ENCODE measurements around the gene SLC35E4. TPM values are rescaled to one million over a fixed set of nuclear protein-coding genes. Genes with fewer than 3 reads are reported as not detected.
"Not testable (repeated sequence)": the region's sequence is repeated elsewhere in the genome, so short reads cannot be mapped to it uniquely, and the experiment has no call there.

Gene SLC35E4
- total and polyA plus RNA-seq, 5 donors from 2014 or later: 1.9 to 14.5 (median 4.2) TPM

DNA sequence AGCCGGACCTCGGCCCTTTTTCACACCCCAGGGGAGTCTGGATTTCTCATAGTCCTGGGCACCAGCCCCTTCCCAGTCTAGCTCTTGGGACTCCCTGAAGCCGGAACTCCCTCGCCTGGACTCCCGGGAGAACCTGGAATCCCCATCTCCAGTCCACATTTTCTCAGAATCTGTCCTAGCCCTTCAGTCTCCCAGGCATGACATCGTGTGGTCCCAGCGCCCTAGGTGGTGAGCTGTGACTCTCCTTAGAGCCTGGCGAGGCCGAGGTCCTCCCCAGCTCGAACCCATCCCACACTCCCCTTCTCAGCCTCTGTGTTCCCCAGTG, 32.8 kb downstream of the SLC35E4 start:
- DNase-seq (no peak), ATAC-seq (ENCODE audit: low read depth in 2 of 2) (no peak)
- Histone ChIP-seq H3K9me3 (ENCODE audit: control insufficient read depth in 2 of 2, low read length in 2 of 2) (no peaks in the 10 kb centered on the region), H3K4me3 (ENCODE audit: low read depth, low read length) (peak overlapping the region; percentile 57), H3K4me1 (ENCODE audit: control insufficient read depth, insufficient read depth, low read length, poor library complexity, severe bottlenecking) (peaks cover 23% of the 10 kb centered on the region), H3K27me3 (ENCODE audit: control insufficient read depth, insufficient read depth, low read length) (no peaks in the 10 kb centered on the region), H3K36me3 (ENCODE audit: control insufficient read depth, insufficient read depth, low read length) (peaks cover 7% of the 10 kb centered on the region), H3K27ac (ENCODE audit: insufficient read depth, low read length, poor library complexity, severe bottlenecking) (no peak overlapping the region)
- Mint-ChIP-seq H3K9me3 (no peaks in the 10 kb centered on the region), H3K36me3 (peaks cover 12% of the 10 kb centered on the region), H3K4me1 (peaks cover 6 to 47% (median 25%) of the 10 kb centered on the region in 4 donors), H3K27me3 (no peaks in the 10 kb centered on the region), H3K4me3 (peak overlapping the region; percentile 90 to 100 (median 96)), H3K27ac (peak overlapping the region; percentile 87 to 97 (median 91))

DNA sequence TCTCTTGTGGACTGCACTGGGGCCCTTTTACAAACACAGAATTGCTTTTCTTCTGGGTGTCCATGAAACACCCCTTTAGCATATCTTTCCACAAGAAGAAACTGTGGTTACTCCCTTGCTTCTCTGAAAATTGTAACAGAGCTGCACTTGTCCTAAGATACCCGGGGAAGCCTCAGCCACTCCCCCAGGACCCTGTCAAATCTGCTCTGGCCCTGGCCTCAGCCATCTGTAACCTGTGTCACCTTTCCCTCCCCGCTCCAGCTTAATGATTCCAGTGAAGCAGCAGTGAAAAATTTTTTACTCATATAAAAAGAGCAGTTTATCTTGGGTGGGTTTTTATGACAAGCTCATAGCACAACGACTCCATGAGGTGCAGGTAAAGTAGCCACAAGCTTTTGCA, 35.5 kb downstream of the SLC35E4 start:
- Mint-ChIP-seq H3K27me3 (no peaks in the 10 kb centered on the region), H3K4me1 (peaks cover 6 to 21% (median 12%) of the 10 kb centered on the region in 4 donors), H3K9me3 (no peaks in the 10 kb centered on the region), H3K27ac (no peak overlapping the region), H3K36me3 (no peaks in the 10 kb centered on the region), H3K4me3 (peak overlapping the region in 1 of 4 donors; percentile 55)
- Histone ChIP-seq H3K27me3 (ENCODE audit: control insufficient read depth, insufficient read depth, low read length) (no peaks in the 10 kb centered on the region), H3K27ac (ENCODE audit: insufficient read depth, low read length, poor library complexity, severe bottlenecking) (no peak overlapping the region), H3K36me3 (ENCODE audit: control insufficient read depth, insufficient read depth, low read length) (no peaks in the 10 kb centered on the region), H3K4me3 (ENCODE audit: low read depth, low read length) (no peak overlapping the region), H3K9me3 (ENCODE audit: control insufficient read depth in 2 of 2, low read length in 2 of 2) (no peaks in the 10 kb centered on the region), H3K4me1 (ENCODE audit: control insufficient read depth, insufficient read depth, low read length, poor library complexity, severe bottlenecking) (peaks cover 20% of the 10 kb centered on the region)
- DNase-seq (no peak), ATAC-seq (ENCODE audit: low read depth in 2 of 2) (no peak)

DNA sequence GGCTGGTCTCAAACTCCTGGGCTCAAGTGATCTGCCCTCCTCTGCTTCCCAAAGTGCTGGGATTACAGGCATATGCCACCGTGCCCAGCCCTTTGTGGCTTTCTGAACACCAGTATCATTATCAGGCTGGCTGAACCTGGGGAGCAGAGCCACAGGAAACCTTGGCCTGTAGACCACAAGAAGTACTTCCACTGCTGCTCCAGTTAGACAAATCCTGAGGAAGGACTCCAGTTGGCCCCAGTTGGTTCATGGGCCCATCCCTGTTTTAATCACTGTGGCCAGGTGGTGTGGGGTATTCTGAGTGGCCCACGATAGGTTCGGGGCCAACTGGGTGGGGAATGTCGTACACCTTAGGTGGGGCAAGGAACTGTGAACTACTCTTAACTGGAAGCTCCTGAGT, 37.6 kb downstream of the SLC35E4 start:
- Mint-ChIP-seq H3K27me3 (no peaks in the 10 kb centered on the region), H3K36me3 (no peaks in the 10 kb centered on the region), H3K9me3 (no peaks in the 10 kb centered on the region), H3K27ac (no peak overlapping the region), H3K4me3 (no peak overlapping the region), H3K4me1 (peaks cover 0 to 6% (median 2%) of the 10 kb centered on the region in 4 donors)
- DNase-seq: no peak
- ATAC-seq (ENCODE audit: low read depth in 2 of 2): no peak
- no peak overlapping the region for H3K4me3 ChIP-seq (ENCODE audit: low read depth, low read length)
- H3K27me3 ChIP-seq (ENCODE audit: control insufficient read depth, insufficient read depth, low read length): no peaks in the 10 kb centered on the region
- no peaks in the 10 kb centered on the region for H3K36me3 ChIP-seq (ENCODE audit: control insufficient read depth, insufficient read depth, low read length)
- no peak overlapping the region for H3K27ac ChIP-seq (ENCODE audit: insufficient read depth, low read length, poor library complexity, severe bottlenecking)
- peaks cover 3% of the 10 kb centered on the region for H3K4me1 ChIP-seq (ENCODE audit: control insufficient read depth, insufficient read depth, low read length, poor library complexity, severe bottlenecking)
- no peaks in the 10 kb centered on the region for H3K9me3 ChIP-seq (ENCODE audit: control insufficient read depth in 2 of 2, low read length in 2 of 2)

DNA sequence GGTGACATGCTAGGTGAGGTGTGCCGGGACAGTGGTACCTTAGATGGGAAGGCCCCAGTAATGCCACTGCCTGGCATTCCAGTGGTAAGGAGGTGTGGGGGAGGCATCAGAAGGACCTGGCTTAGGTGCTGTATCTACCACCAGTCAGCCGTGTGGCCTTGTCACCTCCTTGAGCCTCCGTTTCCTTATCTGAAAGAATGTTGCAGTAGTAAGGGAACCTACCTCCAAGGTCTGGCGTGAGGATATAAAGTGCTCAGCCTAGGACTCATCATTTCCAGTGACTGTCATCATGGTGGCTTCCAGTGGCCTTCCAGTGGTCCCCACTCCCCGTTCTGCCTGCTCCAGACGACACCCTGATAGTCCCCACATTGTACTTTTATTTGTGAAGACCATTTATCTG, 38.9 kb downstream of the SLC35E4 start:
- Mint-ChIP-seq H3K4me3 (no peak overlapping the region), H3K36me3 (no peaks in the 10 kb centered on the region), H3K4me1 (no peaks in the 10 kb centered on the region), H3K27ac (no peak overlapping the region), H3K27me3 (peaks cover 5% of the 10 kb centered on the region), H3K9me3 (no peaks in the 10 kb centered on the region)
- no peak for ATAC-seq (ENCODE audit: low read depth in 2 of 2)
- Histone ChIP-seq H3K27ac (ENCODE audit: insufficient read depth, low read length, poor library complexity, severe bottlenecking) (no peak overlapping the region), H3K4me3 (ENCODE audit: low read depth, low read length) (no peak overlapping the region), H3K27me3 (ENCODE audit: control insufficient read depth, insufficient read depth, low read length) (no peaks in the 10 kb centered on the region), H3K4me1 (ENCODE audit: control insufficient read depth, insufficient read depth, low read length, poor library complexity, severe bottlenecking) (no peaks in the 10 kb centered on the region), H3K9me3 (ENCODE audit: control insufficient read depth in 2 of 2, low read length in 2 of 2) (no peaks in the 10 kb centered on the region), H3K36me3 (ENCODE audit: control insufficient read depth, insufficient read depth, low read length) (no peaks in the 10 kb centered on the region)
- no peak for DNase-seq

DNA sequence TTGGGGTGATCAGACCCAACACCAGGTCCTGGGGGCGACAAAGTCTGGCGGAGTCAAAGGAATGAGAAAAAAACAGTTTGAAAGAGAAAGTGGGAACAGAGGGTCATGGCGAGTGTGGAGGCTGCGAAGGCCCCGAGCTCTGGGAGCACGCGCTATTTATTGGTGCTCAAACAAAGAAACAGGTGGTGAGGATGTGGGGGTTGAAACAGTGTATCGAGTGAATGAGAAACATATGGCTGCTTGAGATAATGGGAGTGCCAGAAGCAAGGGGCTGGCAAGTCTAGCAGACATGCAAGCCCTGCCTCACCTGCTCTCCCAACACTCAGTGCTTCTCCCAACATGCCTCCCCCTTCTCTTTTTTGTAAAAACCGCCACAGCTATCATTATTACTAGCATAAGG, 39.9 kb downstream of the SLC35E4 start:
- H3K9me3 Mint-ChIP-seq: no peaks in the 10 kb centered on the region
- Histone ChIP-seq H3K27ac (ENCODE audit: insufficient read depth, low read length, poor library complexity, severe bottlenecking) (no peak overlapping the region), H3K9me3 (ENCODE audit: control insufficient read depth in 2 of 2, low read length in 2 of 2) (no peaks in the 10 kb centered on the region), H3K36me3 (ENCODE audit: control insufficient read depth, insufficient read depth, low read length) (no peaks in the 10 kb centered on the region), H3K4me3 (ENCODE audit: low read depth, low read length) (no peak overlapping the region), H3K4me1 (ENCODE audit: control insufficient read depth, insufficient read depth, low read length, poor library complexity, severe bottlenecking) (no peaks in the 10 kb centered on the region), H3K27me3 (ENCODE audit: control insufficient read depth, insufficient read depth, low read length) (no peaks in the 10 kb centered on the region)
- DNase-seq (no peak), ATAC-seq (ENCODE audit: low read depth in 2 of 2) (no peak)
- H3K27me3 Mint-ChIP-seq: peaks cover 5% of the 10 kb centered on the region
- H3K4me1 Mint-ChIP-seq: no peaks in the 10 kb centered on the region
- H3K27ac Mint-ChIP-seq: no peak overlapping the region
- no peaks in the 10 kb centered on the region for H3K36me3 Mint-ChIP-seq
- H3K4me3 Mint-ChIP-seq: peak overlapping the region in 1 of 4 donors; percentile 54

DNA sequence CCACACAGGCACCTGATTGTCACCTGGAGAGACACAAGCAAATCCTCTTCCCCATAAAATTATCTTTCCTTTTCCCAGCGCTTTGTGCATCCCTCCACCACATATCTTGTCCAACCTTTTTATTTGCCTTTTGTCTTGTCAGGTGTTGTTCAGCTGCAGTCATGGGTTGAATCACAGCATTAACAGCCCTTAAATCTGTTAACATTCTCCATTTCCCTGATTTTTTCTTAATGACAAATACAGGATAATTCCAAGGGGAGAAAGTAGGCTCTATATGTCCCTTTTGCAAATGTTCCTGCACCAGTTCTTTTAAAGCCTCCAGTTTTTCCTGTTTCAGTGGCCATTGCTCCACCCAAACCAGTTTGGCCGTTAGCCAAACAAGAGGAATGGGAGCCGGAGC, 41.0 kb downstream of the SLC35E4 start:
- not testable (repeated sequence) for H3K27ac ChIP-seq (ENCODE audit: insufficient read depth, low read length, poor library complexity, severe bottlenecking); ATAC-seq (ENCODE audit: low read depth in 2 of 2); H3K4me3 ChIP-seq (ENCODE audit: low read depth, low read length); H3K4me3 Mint-ChIP-seq; H3K27ac Mint-ChIP-seq; H3K9me3 Mint-ChIP-seq; H3K4me1 Mint-ChIP-seq; H3K27me3 ChIP-seq (ENCODE audit: control insufficient read depth, insufficient read depth, low read length); H3K4me1 ChIP-seq (ENCODE audit: control insufficient read depth, insufficient read depth, low read length, poor library complexity, severe bottlenecking); H3K36me3 ChIP-seq (ENCODE audit: control insufficient read depth, insufficient read depth, low read length); H3K27me3 Mint-ChIP-seq; DNase-seq; H3K9me3 ChIP-seq (ENCODE audit: control insufficient read depth in 2 of 2, low read length in 2 of 2); H3K36me3 Mint-ChIP-seq

DNA sequence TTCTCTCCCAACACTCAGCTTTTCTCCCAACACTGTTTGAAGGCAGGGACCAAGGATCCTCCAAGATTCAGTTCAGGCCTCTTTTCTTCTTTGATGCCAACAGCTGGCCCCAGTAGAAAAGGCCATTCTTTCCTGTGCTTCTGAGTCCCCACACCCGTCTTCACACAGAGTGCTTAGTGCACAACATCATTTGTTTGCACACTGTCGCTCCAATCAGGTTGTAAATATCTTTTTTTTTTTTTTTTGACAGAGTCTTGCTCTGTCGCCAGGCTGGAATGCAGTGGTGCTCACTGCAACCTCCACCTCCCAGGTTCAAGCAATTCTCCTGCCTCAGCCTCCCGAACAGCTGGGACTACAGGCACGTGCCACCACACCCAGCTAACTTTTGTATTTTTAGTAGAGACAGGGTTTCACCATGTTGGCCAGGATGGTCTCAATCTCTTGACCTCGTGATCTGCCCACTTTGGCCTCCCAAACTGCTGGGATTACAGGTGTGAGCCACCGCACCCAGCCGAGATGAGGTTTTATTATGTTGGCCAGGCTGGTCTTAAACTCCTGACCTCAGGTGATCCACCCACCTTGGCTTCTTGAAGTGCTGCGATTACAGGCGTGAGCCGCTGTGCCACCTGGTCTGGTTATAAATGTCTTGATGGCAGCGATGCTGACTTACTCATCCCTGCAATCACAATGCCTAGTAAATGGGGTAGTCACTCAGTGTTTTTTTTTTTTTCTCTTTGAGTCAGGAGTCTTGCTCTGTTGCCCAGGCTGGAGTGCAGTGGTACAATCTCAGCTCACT, 44.5 kb downstream of the SLC35E4 start:
- H3K4me3 Mint-ChIP-seq; H3K27me3 ChIP-seq (ENCODE audit: control insufficient read depth, insufficient read depth, low read length); H3K4me1 ChIP-seq (ENCODE audit: control insufficient read depth, insufficient read depth, low read length, poor library complexity, severe bottlenecking); DNase-seq; ATAC-seq (ENCODE audit: low read depth in 2 of 2); H3K27me3 Mint-ChIP-seq; H3K36me3 ChIP-seq (ENCODE audit: control insufficient read depth, insufficient read depth, low read length); H3K4me1 Mint-ChIP-seq; H3K9me3 Mint-ChIP-seq; H3K27ac ChIP-seq (ENCODE audit: insufficient read depth, low read length, poor library complexity, severe bottlenecking); H3K9me3 ChIP-seq (ENCODE audit: control insufficient read depth in 2 of 2, low read length in 2 of 2); H3K27ac Mint-ChIP-seq; H3K4me3 ChIP-seq (ENCODE audit: low read depth, low read length); H3K36me3 Mint-ChIP-seq: not testable (repeated sequence)

DNA sequence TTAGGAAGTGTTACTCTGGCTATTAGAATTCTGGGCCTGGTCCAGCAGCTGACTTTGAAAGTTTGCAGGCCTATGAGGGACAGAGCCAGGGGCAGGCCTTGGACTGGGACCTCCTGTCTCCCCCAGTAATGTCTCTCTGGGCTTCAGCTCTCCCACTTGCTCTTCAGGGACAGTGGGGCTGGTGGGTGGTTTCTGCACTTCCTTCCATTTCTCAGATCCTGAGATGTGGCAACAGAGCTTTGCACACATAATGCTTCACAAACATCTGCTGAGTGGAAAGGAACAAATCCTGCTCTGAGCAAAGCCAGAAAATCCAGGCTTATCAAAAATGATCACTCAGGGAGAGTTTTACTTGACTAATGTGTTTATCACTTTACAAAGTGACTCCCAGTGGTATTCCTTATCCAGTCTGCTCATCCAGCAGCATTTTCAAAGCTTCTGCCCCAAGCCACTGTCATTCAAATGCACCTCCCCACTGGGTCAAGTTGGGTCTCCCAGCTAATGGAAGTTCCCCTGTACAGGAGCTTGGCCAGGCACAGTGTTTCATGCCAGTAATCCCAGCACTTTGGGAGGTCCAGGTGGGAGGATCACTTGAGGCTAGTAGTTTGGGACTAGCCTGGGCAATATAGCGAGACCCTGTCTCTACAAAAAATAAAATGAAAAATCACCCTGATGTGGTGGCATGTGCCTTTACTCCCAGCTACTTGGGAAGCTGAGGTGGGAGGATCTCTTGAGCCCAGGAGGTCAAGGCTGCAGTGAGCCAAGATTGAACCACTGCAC, 45.6 kb downstream of the SLC35E4 start:
- no peaks in the 10 kb centered on the region for H3K9me3 Mint-ChIP-seq
- peaks cover 5% of the 10 kb centered on the region for H3K27me3 Mint-ChIP-seq
- no peaks in the 10 kb centered on the region for H3K4me1 ChIP-seq (ENCODE audit: control insufficient read depth, insufficient read depth, low read length, poor library complexity, severe bottlenecking)
- no peaks in the 10 kb centered on the region for H3K36me3 Mint-ChIP-seq
- ATAC-seq (ENCODE audit: low read depth in 2 of 2) (no peak), DNase-seq (no peak)
- H3K27ac Mint-ChIP-seq: no peak overlapping the region
- H3K27me3 ChIP-seq (ENCODE audit: control insufficient read depth, insufficient read depth, low read length): no peaks in the 10 kb centered on the region
- H3K4me1 Mint-ChIP-seq: no peaks in the 10 kb centered on the region
- no peak overlapping the region for H3K4me3 Mint-ChIP-seq
- H3K27ac ChIP-seq (ENCODE audit: insufficient read depth, low read length, poor library complexity, severe bottlenecking): no peak overlapping the region
- H3K4me3 ChIP-seq (ENCODE audit: low read depth, low read length): no peak overlapping the region
- H3K9me3 ChIP-seq (ENCODE audit: control insufficient read depth in 2 of 2, low read length in 2 of 2): no peaks in the 10 kb centered on the region
- H3K36me3 ChIP-seq (ENCODE audit: control insufficient read depth, insufficient read depth, low read length): no peaks in the 10 kb centered on the region
